Mesenteric fat pad (tissue), 1 donor: ENCODE data around the gene TRIML1. TPM values are rescaled to one million over a fixed set of nuclear protein-coding genes. Genes with fewer than 3 reads are reported as not detected.

Experiments
- DNase-seq: peaks from one replicate; pipeline ENCODE4 v3.0.0-alpha.2; 2020; ENCODE audit warnings: low spot score
- long read RNA-seq: library from polyadenylated mRNA; unstranded; transcript quantifications from one replicate; pipeline ENCODE4 v2.0.0, GENCODE V29; 2020
- total RNA-seq: library from RNA; stranded (reverse); fragmentation: NEBNext Ultra II Directional; extraction: Animal tissue kit (Norgen Biotek cat#: 25700); gene quantifications from one replicate; pipeline ENCODE4 v1.2.1, GENCODE V29; 2021
- donor health status: DM: yes; HTN: yes; CAD: no.

Gene TRIML1, protein sequence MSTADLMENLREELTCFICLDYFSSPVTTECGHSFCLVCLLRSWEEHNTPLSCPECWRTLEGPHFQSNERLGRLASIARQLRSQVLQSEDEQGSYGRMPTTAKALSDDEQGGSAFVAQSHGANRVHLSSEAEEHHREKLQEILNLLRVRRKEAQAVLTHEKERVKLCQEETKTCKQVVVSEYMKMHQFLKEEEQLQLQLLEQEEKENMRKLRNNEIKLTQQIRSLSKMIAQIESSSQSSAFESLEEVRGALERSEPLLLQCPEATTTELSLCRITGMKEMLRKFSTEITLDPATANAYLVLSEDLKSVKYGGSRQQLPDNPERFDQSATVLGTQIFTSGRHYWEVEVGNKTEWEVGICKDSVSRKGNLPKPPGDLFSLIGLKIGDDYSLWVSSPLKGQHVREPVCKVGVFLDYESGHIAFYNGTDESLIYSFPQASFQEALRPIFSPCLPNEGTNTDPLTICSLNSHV
- total RNA-seq, result not detected
- long read RNA-seq, result 0 reads

DNA sequence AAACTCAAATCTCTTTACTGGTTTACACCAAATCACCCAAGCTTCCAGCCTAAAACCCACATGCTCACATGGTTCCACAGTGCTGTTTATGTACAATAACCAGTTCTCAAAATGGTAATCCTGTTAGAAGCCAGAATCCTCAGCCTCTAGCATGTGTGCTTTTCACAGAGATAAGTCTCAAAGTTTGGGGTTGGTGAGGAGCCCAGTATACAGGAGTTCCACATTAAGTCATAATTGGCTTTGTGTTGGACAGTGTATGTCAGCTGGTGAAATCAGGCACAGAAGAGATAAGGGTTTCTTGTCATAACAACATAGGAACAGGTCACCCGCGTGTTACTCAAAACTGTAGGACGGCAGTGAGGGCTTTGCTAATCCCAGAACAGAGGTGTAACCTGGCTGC lies at the start of gene TRIML1:
Gene TRIML1 (plus strand): TSS at position 301 of the 400 bp plus-strand sequence. CDS start 118 bp downstream, outside the sequence.
- DNase-seq, result no peak

DNA sequence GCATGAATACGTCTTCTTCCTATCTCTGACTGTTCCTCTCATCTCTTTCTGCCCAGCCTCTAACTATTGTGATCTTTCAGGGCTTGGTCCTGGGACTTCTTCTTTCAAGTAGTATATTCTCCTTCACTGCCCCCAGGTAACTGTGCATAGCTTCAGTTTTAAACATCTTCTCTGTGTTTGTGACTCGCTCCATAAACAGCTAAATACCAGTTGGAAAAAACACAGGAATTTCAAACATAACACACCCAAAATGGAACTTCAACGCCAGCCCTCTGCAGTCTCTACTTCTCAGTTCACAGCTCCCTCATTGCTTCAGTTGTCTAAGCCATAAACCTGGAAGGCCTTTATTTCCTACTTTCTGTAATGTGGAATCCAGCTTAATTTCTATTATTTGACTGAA lies 46.4 kb upstream of the TRIML1 start:
- DNase-seq, result no peak

DNA sequence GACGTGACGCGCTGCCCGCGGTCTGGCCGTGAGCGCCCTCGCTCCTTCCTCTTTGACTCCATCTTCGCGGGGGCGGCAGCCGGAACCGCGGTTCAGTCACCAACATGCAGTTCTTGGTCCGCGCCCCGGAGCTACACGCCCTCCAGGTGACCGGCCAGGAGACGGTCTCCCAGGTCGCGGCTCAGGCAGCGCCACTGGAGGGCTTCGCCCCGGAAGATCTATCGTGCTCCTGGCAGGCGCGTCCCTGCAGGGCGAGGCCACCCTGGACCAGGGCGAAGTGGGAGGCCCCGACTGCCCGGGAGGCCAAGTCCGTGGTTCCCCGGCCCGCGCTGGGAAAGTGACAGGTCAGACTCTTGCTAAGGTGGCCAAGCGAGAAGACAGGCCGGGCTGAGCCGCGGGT lies 32.8 kb upstream of the TRIML1 start:
- DNase-seq, result no peak

DNA sequence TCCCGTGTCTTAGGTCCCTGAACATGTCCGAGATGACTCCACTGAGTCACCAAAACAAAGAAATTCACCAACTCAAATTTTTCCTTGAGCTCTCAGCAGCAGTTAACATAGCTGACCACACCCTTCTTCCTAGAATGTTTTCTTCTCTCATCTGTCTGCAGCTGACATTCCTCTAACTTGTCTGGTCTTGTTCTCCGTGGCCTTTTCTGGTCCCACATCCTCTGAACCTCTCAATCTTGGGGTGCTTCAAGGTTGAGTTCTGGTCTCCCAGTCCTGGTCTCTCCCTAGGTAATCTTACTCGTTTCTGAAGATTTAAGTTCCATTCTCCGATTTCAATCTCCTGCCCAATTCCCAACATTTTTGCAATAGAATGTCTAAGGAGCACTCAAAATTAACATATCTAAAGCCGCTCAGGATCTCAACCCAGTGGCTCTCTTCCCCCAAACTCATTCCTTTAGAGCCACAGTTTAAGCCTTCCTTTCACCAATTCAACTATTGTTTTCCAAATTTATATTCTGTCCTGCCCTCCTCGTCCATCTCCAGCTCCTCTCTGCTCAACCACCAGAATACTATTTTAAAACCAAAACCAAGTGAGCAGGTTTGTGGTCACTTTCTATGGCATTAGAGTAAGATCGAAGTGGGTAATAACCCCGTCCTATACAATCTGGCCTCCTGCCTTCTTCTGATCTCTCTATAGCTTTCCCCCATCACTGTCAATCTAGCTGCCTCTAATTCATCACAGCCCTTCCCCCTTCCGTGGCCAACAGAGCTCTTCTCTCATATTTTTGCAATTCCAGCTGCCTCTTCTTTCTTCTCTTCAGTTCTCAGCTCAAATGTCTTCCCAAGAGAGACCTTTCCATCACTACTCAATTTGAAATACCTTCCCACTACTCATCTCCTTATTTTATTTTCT lies 31.1 kb upstream of the TRIML1 start:
- DNase-seq, result no peak

DNA sequence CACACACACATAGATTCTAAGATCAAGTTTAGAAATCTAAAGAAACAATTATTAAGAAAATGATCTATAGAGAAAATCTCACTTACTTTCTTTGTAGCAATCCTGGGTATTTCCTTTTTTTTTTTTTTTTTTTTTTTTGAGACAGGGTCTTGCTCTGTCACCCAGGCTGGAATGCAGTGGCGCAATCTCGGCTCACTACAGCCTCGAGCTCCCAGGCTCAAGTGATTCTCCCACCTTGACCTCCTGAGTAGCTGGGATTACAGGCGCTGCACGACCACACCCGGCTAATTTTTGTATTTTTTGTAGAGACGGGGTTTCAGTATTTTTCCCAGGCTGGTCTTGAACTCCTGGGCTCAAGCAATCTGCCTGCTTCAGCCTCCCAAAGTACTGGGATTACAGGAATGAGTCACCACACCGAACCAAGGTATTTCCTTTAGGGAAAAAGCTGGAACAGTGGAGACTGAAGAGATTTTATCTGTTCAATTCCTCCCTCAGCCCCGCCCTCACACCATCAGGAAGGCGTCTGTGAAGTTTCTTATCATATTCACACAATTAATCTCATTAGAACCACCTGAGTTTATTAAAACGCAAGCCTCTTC lies 30.0 kb upstream of the TRIML1 start, which contains the start of gene TRIML2:
Gene TRIML2 (minus strand): TSS at position 447 of the 599 bp plus-strand sequence. CDS start 4,235 bp downstream, outside the sequence.
- no peak for DNase-seq

DNA sequence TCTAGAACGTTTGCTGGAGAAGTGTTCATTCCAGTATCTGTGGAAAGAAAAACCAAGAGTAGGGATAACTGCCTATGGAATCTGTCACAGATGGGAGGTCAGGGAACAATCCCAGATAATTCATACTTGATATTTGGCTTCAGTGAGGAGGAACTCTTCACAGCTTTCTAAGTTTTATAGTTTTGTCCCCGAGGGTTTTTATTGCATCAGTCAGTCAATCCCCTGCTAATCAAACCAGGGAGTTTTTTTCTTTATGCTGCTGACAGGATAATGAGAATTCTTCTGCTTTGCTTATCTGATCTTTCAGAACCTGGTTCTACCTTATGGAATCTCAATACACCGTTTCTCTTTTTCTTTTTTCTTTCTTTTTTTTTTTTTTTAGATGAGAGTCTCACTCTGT lies 29.2 kb upstream of the TRIML1 start:
- DNase-seq, result no peak

DNA sequence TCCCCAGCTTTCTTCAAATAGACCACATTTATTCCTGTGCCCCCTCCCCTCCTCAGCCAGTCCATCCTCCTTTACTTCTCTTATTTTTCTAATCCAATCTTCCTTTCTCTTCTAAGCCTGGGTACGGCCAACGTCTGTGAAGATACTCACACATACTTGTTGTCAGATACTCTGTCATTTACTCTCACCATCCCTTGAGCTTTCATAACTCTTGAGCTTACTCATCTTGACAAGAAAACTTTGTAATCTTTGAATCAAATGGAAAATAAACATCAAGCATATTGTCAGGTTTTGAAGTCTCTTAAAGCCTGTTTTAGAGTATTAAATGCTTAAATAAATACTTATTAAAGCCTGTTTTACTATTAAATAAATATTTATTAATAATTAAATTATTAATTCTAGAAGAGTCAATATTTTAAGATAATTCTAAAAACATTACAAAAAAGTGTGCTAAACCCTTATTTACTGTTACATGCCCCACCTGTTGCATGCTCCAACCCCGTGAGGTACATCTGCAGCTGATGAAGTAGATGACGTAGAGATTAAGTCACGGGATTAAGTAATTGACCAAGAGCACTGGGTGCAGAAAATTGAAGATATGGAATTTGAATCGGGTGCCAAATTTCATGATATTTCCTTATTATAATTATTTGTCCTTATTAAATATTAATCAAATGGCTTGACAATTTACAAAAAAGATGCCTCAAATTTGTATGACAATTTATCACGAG lies 28.3 kb upstream of the TRIML1 start:
- no peak for DNase-seq

DNA sequence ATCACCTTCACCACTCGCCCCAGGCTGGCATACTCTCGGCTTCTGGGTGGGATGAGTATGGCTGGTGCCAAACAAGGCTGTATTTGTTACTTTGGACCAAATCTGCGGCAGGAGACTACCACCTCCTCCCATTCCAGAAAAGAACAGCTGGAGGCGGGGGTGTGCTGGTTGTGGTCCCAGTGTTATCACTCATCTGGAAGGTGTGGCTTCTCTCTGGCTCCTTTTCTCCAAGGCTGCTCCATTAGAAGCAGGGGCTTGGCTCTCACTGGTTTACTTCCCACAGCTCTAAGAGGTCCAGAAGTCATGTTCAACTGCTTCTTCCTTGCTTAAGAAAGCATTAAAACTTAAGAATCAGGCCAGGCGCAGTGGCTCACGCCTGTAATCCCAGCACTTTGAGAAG lies 27.3 kb upstream of the TRIML1 start:
- DNase-seq, result no peak

DNA sequence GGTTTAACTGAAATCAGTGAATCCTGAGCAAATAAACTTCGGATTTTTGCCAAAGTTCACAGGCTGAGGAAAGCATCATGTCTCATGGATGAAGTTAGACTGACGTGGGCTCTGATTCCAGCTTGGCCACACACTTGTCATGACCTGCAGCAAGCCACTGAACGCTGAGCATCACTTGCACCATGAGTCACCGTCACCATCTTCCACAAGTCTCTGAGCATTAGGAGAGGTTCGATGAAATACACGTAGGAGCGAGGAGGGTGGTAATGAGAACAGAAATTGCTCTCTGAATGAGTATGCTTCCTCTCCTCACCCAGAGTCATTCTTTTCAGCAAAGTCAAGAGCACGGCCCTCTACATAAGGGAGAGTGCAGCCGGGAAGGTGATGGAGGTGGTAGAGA lies 26.1 kb upstream of the TRIML1 start:
- DNase-seq, result no peak

DNA sequence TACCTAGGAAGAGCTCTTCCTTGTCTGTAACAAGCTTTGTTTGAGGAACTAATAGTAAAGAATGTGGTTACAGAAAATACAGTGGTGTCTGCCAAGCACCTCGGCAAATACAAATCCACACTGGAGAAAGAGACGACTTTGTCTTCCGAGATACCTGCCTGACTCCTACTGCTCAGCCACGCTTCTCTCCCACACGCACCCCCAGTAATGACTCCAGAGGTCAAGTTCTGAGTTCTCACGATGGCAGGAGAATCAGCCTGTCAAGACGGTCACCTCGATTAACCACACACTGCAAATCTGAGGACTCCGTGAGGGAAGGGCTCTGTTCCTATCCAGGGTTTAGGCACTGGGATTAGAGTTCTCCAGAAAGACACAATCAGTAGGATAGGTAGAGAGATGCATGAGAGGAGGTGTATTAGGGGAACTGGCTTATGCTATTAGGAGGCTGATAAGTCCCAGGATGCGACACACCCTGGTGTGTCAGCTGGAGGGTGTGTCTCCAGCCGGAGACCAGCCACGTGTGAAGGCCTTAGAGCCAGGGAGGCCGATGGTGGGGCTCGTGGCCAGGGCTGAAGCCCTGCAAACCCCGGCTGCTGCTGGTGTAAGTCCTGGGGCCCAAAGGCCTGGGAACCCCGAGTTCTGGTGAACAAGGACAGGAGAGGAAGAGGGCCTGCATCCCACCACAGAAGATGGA lies 21.5 kb upstream of the TRIML1 start:
- no peak for DNase-seq

DNA sequence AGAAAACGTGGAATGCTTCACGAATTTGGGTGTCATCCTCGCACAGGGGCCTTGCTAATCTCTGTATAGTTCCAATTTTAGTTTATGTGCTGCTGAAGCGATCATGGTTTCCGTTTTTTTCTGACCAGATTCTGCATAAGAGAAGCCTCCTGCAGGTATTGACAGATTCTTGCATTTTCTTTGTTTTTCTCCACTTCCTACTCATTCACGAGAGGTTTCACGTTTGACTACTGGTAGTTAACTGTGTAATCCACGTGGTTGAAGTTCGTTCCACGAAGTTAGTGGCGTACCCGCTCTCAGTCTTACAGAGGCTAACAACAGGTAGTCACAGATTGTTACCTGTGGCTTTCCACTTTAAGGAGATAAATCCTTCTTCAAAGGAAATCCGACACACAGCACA lies 17.7 kb upstream of the TRIML1 start:
- no peak for DNase-seq

DNA sequence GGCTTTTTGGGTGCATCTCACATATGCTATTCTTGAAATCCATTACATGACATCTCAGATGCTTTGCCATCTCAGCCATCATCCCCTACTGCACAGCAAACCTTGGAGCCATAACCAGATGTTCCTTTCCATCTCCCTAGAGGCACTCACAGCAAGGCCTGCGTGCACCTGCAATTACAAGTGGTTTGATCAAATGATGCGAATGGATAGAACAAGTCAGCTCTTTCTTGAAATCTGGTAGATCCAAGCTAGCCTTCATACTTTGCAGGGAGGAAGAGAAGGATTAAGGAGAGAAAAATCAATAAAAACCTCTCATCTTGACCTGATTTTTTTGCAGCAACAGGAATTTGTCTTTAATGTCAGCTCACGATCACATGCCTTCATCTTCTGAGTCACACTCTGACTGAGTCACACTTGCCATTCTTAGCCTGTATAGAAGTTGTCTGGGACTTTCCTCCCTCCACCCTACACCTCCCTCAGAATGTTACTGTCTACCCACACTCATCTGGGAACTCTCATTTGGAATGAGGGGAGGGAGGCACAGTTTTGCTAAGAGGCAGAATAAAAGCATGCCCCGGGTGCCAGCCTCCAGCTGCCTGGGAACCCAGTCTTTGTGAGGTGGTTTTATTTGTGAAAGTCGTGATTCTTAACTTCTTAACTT lies 11.9 kb upstream of the TRIML1 start:
- no peak for DNase-seq

DNA sequence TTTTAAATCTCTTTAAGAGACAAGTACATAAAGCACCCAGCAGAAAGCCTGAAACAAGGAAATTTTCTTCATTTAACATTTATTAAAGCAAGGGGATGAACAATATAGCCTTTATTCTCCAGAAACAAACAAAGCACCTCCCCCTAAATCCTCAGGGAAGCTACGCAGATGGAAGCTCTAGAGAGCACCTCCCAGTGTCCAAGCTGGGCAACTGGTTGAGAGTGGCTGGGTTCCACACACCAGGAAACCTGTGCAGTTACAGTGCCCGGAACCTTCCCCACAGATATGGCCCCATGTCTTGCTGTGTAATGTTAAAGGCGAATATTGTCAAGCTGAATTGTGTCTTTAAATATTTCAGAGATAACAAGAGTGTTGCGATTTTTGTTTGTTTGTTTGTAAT lies 8.9 kb upstream of the TRIML1 start:
- DNase-seq, result no peak

DNA sequence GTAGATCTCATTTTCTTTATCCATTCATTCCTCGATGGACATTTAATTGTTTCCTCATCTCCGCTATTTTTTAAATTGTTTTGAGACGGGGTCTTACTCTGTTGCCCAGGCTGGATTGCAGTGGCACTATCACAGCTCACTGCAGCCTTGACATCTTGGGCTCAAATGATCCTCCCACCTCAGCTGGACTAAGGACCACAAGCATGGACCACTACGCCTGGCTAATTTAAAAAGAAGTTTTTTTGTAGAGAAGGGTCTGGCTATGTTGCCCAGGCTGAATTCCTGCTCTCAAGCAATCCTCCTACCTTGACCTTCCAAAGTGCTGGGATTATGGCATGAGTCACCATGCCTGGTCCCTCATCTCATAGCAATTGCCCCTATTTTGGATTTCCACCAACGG lies 7.0 kb upstream of the TRIML1 start:
- no peak for DNase-seq

DNA sequence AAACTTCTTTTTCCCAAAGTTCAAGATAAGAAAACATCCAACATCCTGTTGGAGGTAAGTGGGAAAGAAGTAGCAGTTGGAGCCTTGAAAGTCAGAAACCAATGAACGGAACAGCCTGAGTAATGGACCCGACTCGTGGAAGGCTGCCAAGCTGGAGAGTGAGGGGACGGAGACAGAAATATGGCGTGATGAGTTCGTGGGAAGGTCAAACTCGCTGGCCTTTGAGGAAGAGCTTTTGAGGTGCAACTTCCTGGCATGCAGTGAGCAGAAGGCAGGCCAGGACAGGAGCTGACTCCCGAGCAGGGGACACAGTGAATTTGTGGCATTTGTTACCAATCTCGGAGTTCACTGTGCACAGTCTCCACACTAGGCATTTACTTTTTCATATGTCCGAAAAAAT lies 1.0 kb upstream of the TRIML1 start:
- no peak for DNase-seq

DNA sequence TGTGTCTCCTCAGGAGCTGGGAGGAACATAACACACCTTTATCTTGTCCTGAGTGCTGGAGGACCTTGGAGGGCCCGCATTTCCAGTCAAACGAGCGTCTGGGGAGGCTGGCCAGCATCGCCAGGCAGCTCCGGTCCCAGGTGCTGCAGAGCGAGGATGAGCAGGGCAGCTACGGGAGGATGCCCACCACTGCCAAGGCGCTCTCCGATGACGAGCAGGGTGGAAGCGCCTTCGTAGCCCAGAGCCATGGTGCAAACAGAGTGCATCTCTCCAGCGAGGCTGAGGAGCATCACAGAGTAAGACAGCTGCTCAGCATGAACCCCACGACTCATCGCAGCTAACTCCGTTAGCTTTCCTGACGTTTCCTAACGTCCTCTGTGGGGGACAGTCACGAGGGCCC lies 430 bp downstream of the TRIML1 start:
- no peak for DNase-seq

DNA sequence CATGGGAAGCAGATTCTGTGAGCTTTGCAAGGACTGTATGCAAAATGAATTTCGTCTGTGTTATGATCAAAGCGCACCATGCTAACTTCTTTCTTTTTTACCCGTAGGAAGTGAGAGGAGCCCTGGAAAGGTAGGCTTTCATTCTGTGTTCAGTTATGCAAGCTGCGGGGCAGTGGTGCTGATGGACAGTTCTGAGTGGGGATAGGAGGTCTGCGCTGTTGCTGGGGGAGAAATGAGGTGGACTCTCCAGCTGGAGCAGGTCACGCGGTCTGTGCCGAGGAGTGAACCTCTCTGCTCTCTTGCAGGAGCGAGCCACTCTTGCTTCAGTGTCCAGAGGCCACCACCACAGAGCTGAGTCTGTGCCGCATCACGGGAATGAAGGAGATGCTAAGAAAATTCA lies 4.5 kb downstream of the TRIML1 start:
- no peak for DNase-seq

DNA sequence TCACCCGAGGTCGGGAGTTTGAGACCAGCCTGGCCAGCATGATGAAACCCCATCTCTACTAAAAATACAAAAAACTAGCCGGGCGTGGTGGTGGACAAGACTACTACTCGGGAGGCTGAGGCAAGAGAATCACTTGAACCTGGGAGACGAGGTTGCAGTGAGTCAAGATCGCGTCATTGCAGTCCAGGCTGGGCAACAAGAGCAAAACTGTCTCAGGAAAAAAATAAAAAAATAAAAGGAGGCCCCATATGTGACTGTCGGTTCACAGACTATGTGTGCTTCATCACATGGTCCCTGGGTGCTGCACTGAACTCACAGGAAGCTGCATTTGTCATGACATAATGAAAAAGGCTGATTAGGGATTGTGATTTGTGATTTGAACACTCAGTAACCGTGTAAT lies 6.4 kb downstream of the TRIML1 start:
- no peak for DNase-seq

DNA sequence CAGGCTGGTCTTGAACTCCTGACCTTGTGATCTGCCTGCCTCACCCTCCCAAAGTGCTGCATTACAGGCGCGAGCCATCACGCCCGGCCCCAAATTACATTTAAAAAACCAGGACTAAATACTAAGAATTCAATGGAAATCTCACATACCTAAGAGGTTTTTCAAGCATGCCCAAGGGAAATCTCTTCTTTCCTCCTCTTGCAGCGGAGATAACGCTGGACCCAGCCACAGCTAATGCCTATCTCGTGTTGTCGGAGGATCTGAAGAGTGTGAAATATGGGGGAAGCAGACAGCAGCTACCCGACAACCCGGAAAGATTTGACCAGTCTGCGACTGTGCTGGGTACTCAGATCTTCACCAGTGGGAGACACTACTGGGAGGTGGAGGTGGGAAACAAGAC lies 7.4 kb downstream of the TRIML1 start:
- no peak for DNase-seq

DNA sequence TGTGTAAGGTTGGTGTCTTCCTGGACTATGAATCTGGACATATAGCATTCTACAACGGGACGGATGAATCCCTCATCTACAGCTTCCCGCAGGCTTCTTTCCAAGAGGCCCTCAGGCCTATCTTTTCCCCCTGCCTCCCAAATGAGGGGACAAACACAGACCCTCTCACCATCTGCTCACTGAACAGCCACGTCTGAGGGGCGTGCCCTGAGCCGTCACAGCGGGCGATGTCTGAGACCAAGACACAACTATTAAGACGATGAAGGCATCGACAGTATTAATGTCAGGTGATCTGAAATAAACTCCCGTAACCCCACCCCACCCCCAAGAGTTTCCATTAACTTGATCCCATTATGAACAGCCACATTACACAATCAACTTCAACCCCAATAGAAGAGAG lies 7.9 kb downstream of the TRIML1 start:
- no peak for DNase-seq
